H9 (cell line): ENCODE data around the gene ACOT7. TPM values are rescaled to one million over a fixed set of nuclear protein-coding genes. Genes with fewer than 3 reads are reported as not detected.

ENCODE experiments used
- DNase-seq: peaks from one replicate; pipeline ENCODE4 v3.0.0-alpha.2; 2017
- H2AFZ ChIP-seq: one replicate; pipeline ENCODE4 v1.6.1; 2013; ENCODE audit warnings: mild to moderate bottlenecking, low read length, control low read depth, moderate library complexity
- H2AK5ac ChIP-seq: 2 replicates; pipeline ENCODE4 v1.6.1; 2013; ENCODE audit warnings: low read length, control low read depth, mixed read lengths; ENCODE audit not compliant: insufficient read length
- H2BK120ac ChIP-seq: one replicate; pipeline ENCODE4 v1.6.1; 2013; ENCODE audit warnings: low read depth, mild to moderate bottlenecking, low read length, control low read depth, inconsistent platforms; ENCODE audit not compliant: poor library complexity, severe bottlenecking
- H2BK12ac ChIP-seq: 2 replicates; pipeline ENCODE4 v1.6.1; 2013; ENCODE audit warnings: low read length, control low read depth, mixed read lengths, low read depth; ENCODE audit not compliant: insufficient read length
- H2BK15ac ChIP-seq: 2 replicates; pipeline ENCODE4 v1.6.1; 2013; ENCODE audit warnings: low read depth, low read length, control low read depth
- H2BK20ac ChIP-seq: one replicate; pipeline ENCODE4 v1.6.1; 2013; ENCODE audit warnings: low read depth, mild to moderate bottlenecking, low read length, control low read depth, inconsistent platforms; ENCODE audit not compliant: poor library complexity, severe bottlenecking
- H2BK5ac ChIP-seq: 2 replicates; pipeline ENCODE4 v1.6.1; 2013; ENCODE audit warnings: low read length, control low read depth, mixed read lengths; ENCODE audit not compliant: insufficient read length
- H3K14ac ChIP-seq: 2 replicates; pipeline ENCODE4 v1.6.1; 2013; ENCODE audit warnings: low read length, control low read depth; ENCODE audit not compliant: insufficient read depth
- H3K18ac ChIP-seq: 2 replicates; pipeline ENCODE4 v1.6.1; 2013; ENCODE audit warnings: low read depth, mild to moderate bottlenecking, mixed read lengths, low read length, control low read depth; ENCODE audit not compliant: insufficient read length
- H3K23ac ChIP-seq: 2 replicates; pipeline ENCODE4 v1.6.1; 2013; ENCODE audit warnings: low read length, control low read depth, mixed read lengths, low read depth; ENCODE audit not compliant: insufficient read length
- H3K23me2 ChIP-seq: 2 replicates; pipeline ENCODE4 v1.6.1; 2013; ENCODE audit warnings: low read depth, mild to moderate bottlenecking, mixed read lengths, low read length, control low read depth; ENCODE audit not compliant: insufficient read length, poor library complexity, severe bottlenecking
- H3K27ac ChIP-seq: 2 replicates; pipeline ENCODE4 v1.5.1; 2013; ENCODE audit warnings: low read length, control low read depth, mixed read lengths, low read depth; ENCODE audit not compliant: insufficient read length
- H3K27me3 ChIP-seq: 2 replicates; pipeline ENCODE4 v1.6.1; 2013; ENCODE audit warnings: low read length, control low read depth, inconsistent platforms; ENCODE audit not compliant: insufficient read depth
- H3K4ac ChIP-seq: 2 replicates; pipeline ENCODE4 v1.6.1; 2013; ENCODE audit warnings: low read depth, mild to moderate bottlenecking, control low read depth, inconsistent platforms, low read length, moderate library complexity
- H3K4me1 ChIP-seq: 2 replicates; pipeline ENCODE4 v1.6.1; 2013; ENCODE audit warnings: low read length, control low read depth, inconsistent platforms; ENCODE audit not compliant: insufficient read depth
- H3K4me2 ChIP-seq: 2 replicates; pipeline ENCODE4 v1.6.1; 2013; ENCODE audit warnings: low read length, control low read depth, mixed read lengths; ENCODE audit not compliant: insufficient read length, insufficient read depth
- H3K56ac ChIP-seq: 2 replicates; pipeline ENCODE4 v1.6.1; 2013; ENCODE audit warnings: low read depth, mild to moderate bottlenecking, mixed read lengths, low read length, control low read depth; ENCODE audit not compliant: insufficient read length
- H3K79me1 ChIP-seq: 2 replicates; pipeline ENCODE4 v1.6.1; 2013; ENCODE audit warnings: low read depth, mild to moderate bottlenecking, moderate library complexity, low read length, control low read depth, inconsistent platforms; ENCODE audit not compliant: insufficient read depth, poor library complexity, severe bottlenecking
- H3K79me2 ChIP-seq: 2 replicates; pipeline ENCODE4 v1.6.1; 2013; ENCODE audit warnings: low read length, control low read depth, inconsistent platforms; ENCODE audit not compliant: insufficient read depth
- H3K9ac ChIP-seq: 2 replicates; pipeline ENCODE4 v1.6.1; 2013; ENCODE audit warnings: low read length, control low read depth, mixed read lengths; ENCODE audit not compliant: insufficient read length; ENCODE audit errors: extremely low read depth
- H3K9me3 ChIP-seq: one replicate; pipeline ENCODE4 v1.6.1; 2013; ENCODE audit warnings: low read depth, low read length, inconsistent platforms; ENCODE audit not compliant: control insufficient read depth
- H3T11ph ChIP-seq: one replicate; pipeline ENCODE4 v1.6.1; 2013; ENCODE audit warnings: mild to moderate bottlenecking, low read length, control low read depth, inconsistent platforms
- H4K20me1 ChIP-seq: one replicate; pipeline ENCODE4 v1.6.1; 2013; ENCODE audit not compliant: control insufficient read depth, insufficient read length, insufficient read depth
- H4K5ac ChIP-seq: 2 replicates; pipeline ENCODE4 v1.6.1; 2013; ENCODE audit warnings: low read depth, mild to moderate bottlenecking, mixed read lengths, low read length, control low read depth; ENCODE audit not compliant: insufficient read length
- H4K8ac ChIP-seq: replicated peaks from 2 replicates; pipeline ENCODE4 v1.6.1; 2013; ENCODE audit warnings: low read length, control low read depth, mixed read lengths, low read depth; ENCODE audit not compliant: insufficient read length
- H4K91ac ChIP-seq: 2 replicates; pipeline ENCODE4 v1.6.1; 2013; ENCODE audit warnings: low read depth, mild to moderate bottlenecking, moderate library complexity, mixed read lengths, low read length, control low read depth; ENCODE audit not compliant: insufficient read length
- H3K27ac Mint-ChIP-seq, 3 experiments: 2 replicates in 2 of 3; 3 replicates in 1 of 3; pipeline ENCODE4 v1.8.0; 2020 to 2021; ENCODE audit warnings: mixed read lengths in 3 of 3, mild to moderate bottlenecking in 1 of 3, moderate library complexity in 1 of 3
- H3K27me3 Mint-ChIP-seq: 2 replicates; pipeline ENCODE4 v1.8.0; 2021; ENCODE audit warnings: low read depth, mild to moderate bottlenecking, moderate library complexity, mixed read lengths
- H3K36me3 Mint-ChIP-seq, 3 experiments: 2 replicates in 2 of 3; 3 replicates in 1 of 3; pipeline ENCODE4 v1.8.0; 2020 to 2021; ENCODE audit warnings: low read depth in 3 of 3, mixed read lengths in 3 of 3; ENCODE audit not compliant: insufficient read depth in 1 of 3
- H3K4me1 Mint-ChIP-seq, 2 experiments: 2 replicates each; pipeline ENCODE4 v1.8.0; 2020; ENCODE audit warnings: mixed read lengths in 2 of 2
- H3K4me3 Mint-ChIP-seq, 2 experiments: 2 replicates in 1 of 2; 3 replicates in 1 of 2; pipeline ENCODE4 v1.8.0; 2020 to 2021; ENCODE audit warnings: mild to moderate bottlenecking in 2 of 2, mixed read lengths in 2 of 2, moderate library complexity in 1 of 2
- H3K9me3 Mint-ChIP-seq, 2 experiments: 2 replicates in 1 of 2; 3 replicates in 1 of 2; pipeline ENCODE4 v1.8.0; 2020; ENCODE audit warnings: mild to moderate bottlenecking in 2 of 2, mixed read lengths in 2 of 2, moderate library complexity in 1 of 2
- CTCF ChIP-seq: fragments of 200-600 bp; sonication (generic); conservative IDR thresholded peaks from 3 replicates; pipeline ENCODE4 v1.8.0; 2021; ENCODE audit warnings: antibody characterized with exemption, mild to moderate bottlenecking
- WGBS: extraction: QIAGEN DNeasy Blood & Tissue Kit; methylation state at CpG from one replicate; pipeline ENCODE4 v1.1.7; 2013; ENCODE audit warnings: missing lambda C conversion rate, low lambda C conversion rate, mixed read lengths; ENCODE audit not compliant: insufficient read length; ENCODE audit errors: extremely low coverage; 5-methylcytosine and 5-hydroxymethylcytosine counted together
- total RNA-seq: library from RNA; stranded (reverse); gene quantifications from 2 replicates; pipeline ENCODE4 v1.2.1, GENCODE V29; 2021

The ACOT7 gene
- total RNA-seq, 1 experiment from 2014 or later: 87.4 TPM

DNA sequence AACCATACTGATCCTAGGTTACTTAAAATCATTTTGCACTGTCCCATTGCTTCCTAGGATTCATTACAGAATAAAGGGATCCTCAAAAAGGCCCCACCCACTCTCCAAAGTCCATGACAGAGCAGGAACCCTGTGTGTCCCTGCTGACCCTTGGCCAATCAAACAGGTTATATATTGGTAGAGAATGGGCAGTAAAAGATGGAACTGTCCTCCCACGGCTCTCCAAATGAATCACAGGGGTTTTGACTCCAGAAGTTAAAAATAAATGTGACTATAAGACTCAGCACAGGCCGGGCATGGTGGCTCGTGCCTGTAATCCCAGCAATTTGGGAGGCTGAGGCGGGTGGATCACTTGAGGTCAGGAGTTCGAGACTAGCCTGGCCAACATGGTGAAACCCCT, 65.5 kb downstream of the ACOT7 start:
- no peaks in the 10 kb centered on the region for H4K20me1 ChIP-seq
- no peak overlapping the region for H3K4ac ChIP-seq
- H4K91ac ChIP-seq: no peak overlapping the region
- no peak overlapping the region for H4K5ac ChIP-seq
- TF ChIP-seq CTCF: no peak
- H3K4me1 ChIP-seq: no peaks in the 10 kb centered on the region
- H3K9ac ChIP-seq: no peak overlapping the region
- H2AFZ ChIP-seq: no peak overlapping the region
- no peak overlapping the region for H3K56ac ChIP-seq
- Mint-ChIP-seq H3K36me3 (peaks cover 12 to 33% (median 27%) of the 10 kb centered on the region in 3 experiments), H3K27ac (no peak overlapping the region), H3K27me3 (no peaks in the 10 kb centered on the region; the same call in 1 of the 2 replicates), H3K4me3 (no peak overlapping the region), H3K4me1 (no peaks in the 10 kb centered on the region), H3K9me3 (no peaks in the 10 kb centered on the region)
- no peaks in the 10 kb centered on the region for H3K79me2 ChIP-seq
- WGBS: no CpG with 5 or more reads among the region's 5 CpGs
- H2BK15ac ChIP-seq: no peak overlapping the region
- H3K23me2 ChIP-seq: no peaks in the 10 kb centered on the region
- no peak overlapping the region for H2AK5ac ChIP-seq
- no peak overlapping the region for H3K4me2 ChIP-seq
- no peaks in the 10 kb centered on the region for H3K9me3 ChIP-seq
- no peak overlapping the region for H2BK120ac ChIP-seq
- H3K18ac ChIP-seq: no peak overlapping the region
- H3K14ac ChIP-seq: no peak overlapping the region
- no peak overlapping the region for H2BK5ac ChIP-seq
- H3K23ac ChIP-seq: no peak overlapping the region
- no peak overlapping the region for H3K27ac ChIP-seq
- H3K79me1 ChIP-seq: no peaks in the 10 kb centered on the region
- no peak overlapping the region for H2BK12ac ChIP-seq
- no peaks in the 10 kb centered on the region for H3K27me3 ChIP-seq
- no peak overlapping the region for H2BK20ac ChIP-seq
- no peak overlapping the region for H3T11ph ChIP-seq
- DNase-seq: no peak
- H4K8ac ChIP-seq: no peak overlapping the region
